Keratinocyte (primary cell): Measurements from ENCODE around the gene HELZ2. TPM values are rescaled to one million over a fixed set of nuclear protein-coding genes. Genes with fewer than 3 reads are reported as not detected.

ENCODE experiments used
- DNase-seq: peaks from one replicate; pipeline ENCODE4 v3.0.0-alpha.2; 2011; ENCODE audit warnings: low read depth, missing footprints, low spot score
- FAIRE-seq: peaks from 2 replicates; lab custom pipeline; 2011; peaks lifted over from hg19 to GRCh38; lab: Jason Lieb, UNC
- H2AFZ ChIP-seq: 2 replicates; pipeline ENCODE4 v1.6.0; 2012; ENCODE audit warnings: low read length, control low read depth, inconsistent platforms; ENCODE audit not compliant: control insufficient read depth
- H3K27ac ChIP-seq: 2 replicates; pipeline ENCODE4 v1.5.1; 2011; ENCODE audit warnings: low read length; ENCODE audit not compliant: control insufficient read depth, insufficient read depth
- H3K27me3 ChIP-seq: 3 replicates; pipeline ENCODE4 v1.6.0; 2011; ENCODE audit warnings: low read length; ENCODE audit not compliant: control insufficient read depth, insufficient read depth; ENCODE audit errors: extremely low read depth
- H3K36me3 ChIP-seq, 2 experiments: 2 replicates in 1 of 2; 3 replicates in 1 of 2; pipeline ENCODE4 v1.5.1; 2011; ENCODE audit warnings: low read length in 2 of 2, mild to moderate bottlenecking in 1 of 2; ENCODE audit not compliant: control insufficient read depth in 2 of 2, insufficient read depth in 2 of 2; ENCODE audit errors: extremely low read depth in 1 of 2
- H3K4me1 ChIP-seq: 3 replicates; pipeline ENCODE4 v1.5.1; 2011; ENCODE audit warnings: low read length; ENCODE audit not compliant: control insufficient read depth, insufficient read depth; ENCODE audit errors: extremely low read depth
- H3K4me2 ChIP-seq: 3 replicates; pipeline ENCODE4 v1.6.0; 2011; ENCODE audit warnings: low read depth, low read length; ENCODE audit not compliant: control insufficient read depth, insufficient read depth; ENCODE audit errors: extremely low read depth
- H3K4me3 ChIP-seq, 3 experiments: fragments of 200-600 bp in 1 of 3; sonication (generic) in 1 of 3; 2 replicates in 2 of 3; 3 replicates in 1 of 3; pipeline ENCODE4 v1.5.1; 2011 to 2016; ENCODE audit warnings: low read length in 3 of 3, mild to moderate bottlenecking in 3 of 3, control low read depth in 2 of 3, inconsistent platforms in 1 of 3, low read depth in 1 of 3, mixed read lengths in 1 of 3, mixed run types in 1 of 3, moderate library complexity in 1 of 3; ENCODE audit not compliant: control insufficient read depth in 2 of 3, insufficient read depth in 2 of 3; ENCODE audit errors: extremely low read depth in 1 of 3
- H3K79me2 ChIP-seq: 2 replicates; pipeline ENCODE4 v1.6.0; 2012; ENCODE audit warnings: low read length; ENCODE audit not compliant: control insufficient read depth, insufficient read depth
- H3K9ac ChIP-seq: 3 replicates; pipeline ENCODE4 v1.6.0; 2011; ENCODE audit warnings: low read length; ENCODE audit not compliant: control insufficient read depth, insufficient read depth; ENCODE audit errors: extremely low read depth
- H3K9me1 ChIP-seq: 3 replicates; pipeline ENCODE4 v1.6.0; 2011; ENCODE audit warnings: low read length; ENCODE audit not compliant: control insufficient read depth, insufficient read depth; ENCODE audit errors: extremely low read depth
- H3K9me3 ChIP-seq: 2 replicates; pipeline ENCODE4 v1.5.1; 2012; ENCODE audit warnings: low read depth, low read length; ENCODE audit not compliant: control insufficient read depth
- H4K20me1 ChIP-seq: 3 replicates; pipeline ENCODE4 v1.6.0; 2011; ENCODE audit warnings: low read length; ENCODE audit not compliant: control insufficient read depth, insufficient read depth; ENCODE audit errors: extremely low read depth
- CTCF ChIP-seq, 3 experiments: IDR thresholded peaks in 1 of 3; conservative IDR thresholded peaks in 1 of 3; optimal IDR thresholded peaks in 1 of 3; 2 replicates in 2 of 3; 3 replicates in 1 of 3; pipeline versions ENCODE3 to v1.5.1; 2011; ENCODE audit warnings: low read length in 3 of 3, mild to moderate bottlenecking in 3 of 3, moderate library complexity in 2 of 3, control low read depth in 1 of 3, inconsistent platforms in 1 of 3; ENCODE audit not compliant: insufficient read depth in 2 of 3; ENCODE audit errors: extremely low read depth in 1 of 3
- EZH2 ChIP-seq: IDR thresholded peaks from one replicate; pipeline ENCODE4 v1.6.1; 2012; ENCODE audit warnings: inconsistent platforms, mild to moderate bottlenecking, low read length, moderate library complexity
- dilution Hi-C: fragments of 300-500 bp; cut with MboI; formaldehyde crosslinking; loops from one replicate; pipeline ENCODE4 v1.7.0; 2020; ENCODE audit warnings: low sequenced_read_pairs; ENCODE audit not compliant: extremely low pct_ligation_motif_present
- polyA plus RNA-seq, 5 experiments: library from polyadenylated mRNA; depleted of rRNA in 3 of 5; stranded (reverse) in 3 of 5; stranded (forward) in 1 of 5; unstranded in 1 of 5; fragments of >200 nt; gene quantifications; 1 replicate in 1 of 5; 2 replicates in 3 of 5; 3 replicates in 1 of 5; pipeline versions ENCODE4 v1.2.1 to v1.2.3, GENCODE V29; 2011 to 2012; ENCODE audit warnings: missing spikeins in 2 of 5, low read depth in 1 of 5, low replicate concordance in 1 of 5

Gene HELZ2
- polyA plus RNA-seq, 1 donor (not counting 4 experiments of a cell fraction or from before 2014, with no cell fraction given): 14.8 TPM

- dilution Hi-C loops: no loop called here
- Histone ChIP-seq H2AFZ (no peak overlapping the region), H4K20me1 (peaks cover 5% of the 10 kb centered on the region), H3K27me3 (no peaks in the 10 kb centered on the region), H3K36me3 (peaks cover 3 to 22% of the 10 kb centered on the region in 2 experiments), H3K4me2 (no peak overlapping the region), H3K4me3 (no peak overlapping the region), H3K4me1 (peaks cover 10% of the 10 kb centered on the region), H3K9ac (no peak overlapping the region), H3K9me1 (no peaks in the 10 kb centered on the region), H3K9me3 (no peaks in the 10 kb centered on the region), H3K79me2 (peaks cover 22% of the 10 kb centered on the region), H3K27ac (no peak overlapping the region)
- DNase-seq (no peak), FAIRE-seq (no peak)
- TF ChIP-seq EZH2 (no peak), CTCF (optimal IDR thresholded peaks at IDR 0.05 in 1 of 3, IDR thresholded peaks at IDR 0.05 in 1 of 3, conservative IDR thresholded peaks at IDR 0.05 in 1 of 3; ENCODE audit: extremely low read depth in 1 of 3, insufficient read depth in 2 of 3, low read length in 3 of 3) (no peak)
Observed at GRCh38 chr20:63570281-63571086, 3.6 kb downstream of the HELZ2 start.

- Histone ChIP-seq H3K36me3 (peaks cover 3 to 30% of the 10 kb centered on the region in 2 experiments), H3K4me1 (peaks cover 6% of the 10 kb centered on the region), H3K9me3 (no peaks in the 10 kb centered on the region), H2AFZ (no peak overlapping the region), H3K27me3 (no peaks in the 10 kb centered on the region), H4K20me1 (peaks cover 8% of the 10 kb centered on the region), H3K27ac (no peak overlapping the region), H3K4me2 (no peak overlapping the region), H3K4me3 (no peak overlapping the region), H3K79me2 (peaks cover 23% of the 10 kb centered on the region), H3K9ac (no peak overlapping the region), H3K9me1 (no peaks in the 10 kb centered on the region)
- dilution Hi-C loops: no loop called here
- DNase-seq: no peak
- FAIRE-seq: no peak
- TF ChIP-seq CTCF (optimal IDR thresholded peaks at IDR 0.05 in 1 of 3, IDR thresholded peaks at IDR 0.05 in 1 of 3, conservative IDR thresholded peaks at IDR 0.05 in 1 of 3; ENCODE audit: extremely low read depth in 1 of 3, insufficient read depth in 2 of 3, low read length in 3 of 3) (no peak), EZH2 (no peak)
Observed at GRCh38 chr20:63568986-63569949, 4.8 kb downstream of the HELZ2 start.
